ENCODE results near the gene CCDC85C. TPM values are rescaled to one million over a fixed set of nuclear protein-coding genes. Genes with fewer than 3 reads are reported as not detected.

Gene CCDC85C
- total and polyA plus RNA-seq, 3 donors from 2014 or later: 25.6 to 28.3 (median 26.4) TPM

DNA sequence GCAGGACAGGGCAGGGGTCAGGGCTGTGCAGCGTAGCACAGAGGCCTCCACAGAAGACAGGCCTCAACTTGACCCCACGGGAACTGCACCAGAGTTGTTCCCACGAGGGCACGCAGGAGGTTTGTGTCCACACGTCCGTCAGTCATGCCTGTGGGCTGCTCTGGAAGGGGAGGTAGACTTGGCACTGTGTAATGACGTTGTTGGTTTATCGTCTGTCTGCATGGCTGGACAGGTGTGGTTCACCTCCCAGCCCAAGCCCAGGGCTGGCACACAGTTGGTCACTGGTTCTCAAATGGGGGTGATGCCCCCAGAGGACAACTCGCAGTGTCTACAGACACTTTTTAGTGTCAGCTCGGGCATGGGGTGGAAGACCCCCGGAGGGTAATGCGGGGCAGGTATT lies 77.0 kb downstream of the CCDC85C start:
- Histone ChIP-seq H3K27me3 (no peaks in the 10 kb centered on the region), H3K9me3 (no peaks in the 10 kb centered on the region), H3K4me3 (no peak overlapping the region), H3K4me1 (peaks cover 20% of the 10 kb centered on the region), H3K36me3 (ENCODE audit: low read depth, missing control alignments) (no peaks in the 10 kb centered on the region), H3K27ac (no peak overlapping the region)
- TF ChIP-seq CTCF (IDR thresholded peaks at IDR 0.05) (no peak), POLR2A (IDR thresholded peaks at IDR 0.05) (no peak)
- no peak for DNase-seq
- intact Hi-C loops (cut with DNase I; ENCODE audit: low total_unique reads): no loop called here
- 79 to 80% methylated on average over 5 to 12 of the region's 12 CpGs for WGBS, 2 donors

DNA sequence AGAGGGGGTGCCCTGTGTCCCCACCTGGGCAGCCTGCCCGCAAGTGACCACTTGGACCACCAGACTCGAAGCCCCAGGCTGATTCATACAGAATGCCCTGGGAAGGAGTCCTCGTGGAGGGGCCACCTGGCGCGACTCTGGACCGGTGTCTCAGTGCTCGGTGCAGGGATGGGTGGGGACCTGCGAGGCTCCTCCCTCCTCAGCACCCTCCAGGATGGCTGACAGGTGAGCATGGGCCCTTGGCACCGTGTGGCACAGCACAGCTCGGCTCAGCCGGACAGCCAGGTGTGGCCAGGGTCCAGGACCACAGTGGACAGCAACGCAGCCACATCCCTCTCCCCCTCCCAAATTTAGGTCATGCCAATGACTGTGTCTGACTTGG lies 78.3 kb downstream of the CCDC85C start:
- no peak overlapping the region for H3K27ac ChIP-seq
- peaks cover 17% of the 10 kb centered on the region for H3K4me1 ChIP-seq
- TF ChIP-seq CTCF (IDR thresholded peaks at IDR 0.05): no peak
- no peak for TF ChIP-seq POLR2A (IDR thresholded peaks at IDR 0.05)
- H3K9me3 ChIP-seq: no peaks in the 10 kb centered on the region
- WGBS, 2 donors: 89% methylated on average over 12 of the region's 12 CpGs; no CpG with 5 or more reads in 1 of the 2 donors
- H3K36me3 ChIP-seq (ENCODE audit: low read depth, missing control alignments): no peaks in the 10 kb centered on the region
- H3K4me3 ChIP-seq: no peak overlapping the region
- intact Hi-C loops (cut with DNase I; ENCODE audit: low total_unique reads): no loop called here
- H3K27me3 ChIP-seq: no peaks in the 10 kb centered on the region
- DNase-seq: no peak

DNA sequence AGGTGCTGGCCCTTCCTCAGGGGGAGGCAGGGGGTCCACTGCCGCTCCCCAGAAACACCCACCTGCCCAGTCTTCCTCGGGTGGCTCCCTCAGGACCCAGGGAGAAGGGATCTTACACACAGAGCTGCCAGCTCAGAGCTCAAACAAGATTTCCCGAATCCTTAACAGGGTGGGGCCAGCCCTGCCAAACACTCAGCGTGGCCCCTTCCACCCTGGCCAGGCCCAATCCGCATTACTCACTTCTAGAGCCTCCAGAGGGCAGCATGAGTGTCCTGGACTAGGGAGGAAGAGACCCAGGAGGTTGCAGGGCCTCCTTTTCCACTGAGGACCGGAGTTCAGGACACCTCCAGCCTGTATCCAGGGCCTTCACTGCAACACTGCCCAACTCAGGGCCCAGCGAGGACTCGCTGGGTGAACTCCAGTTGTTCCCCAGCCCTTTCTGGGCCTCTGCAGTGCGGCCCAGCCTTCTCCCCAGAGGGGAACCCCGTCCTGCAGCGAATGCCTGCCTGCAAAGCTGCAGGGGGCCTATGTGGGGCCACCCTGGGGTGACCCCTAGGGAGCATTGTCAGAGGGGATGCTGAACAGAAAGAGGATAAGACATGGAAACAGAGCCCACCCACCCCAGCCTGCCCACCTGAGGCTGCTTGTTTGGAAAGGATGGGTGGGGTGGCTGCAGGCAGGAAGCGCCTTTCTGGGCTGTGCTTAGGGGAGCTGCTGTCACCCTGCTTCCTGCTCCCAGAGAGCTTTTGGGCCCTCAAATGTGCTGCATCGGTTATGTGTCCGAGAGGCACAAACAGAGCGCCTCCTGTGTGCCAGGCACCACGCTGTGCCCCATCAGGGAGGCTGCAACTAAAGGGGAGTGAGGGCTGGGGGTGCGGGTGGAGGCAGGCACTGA lies 79.0 kb downstream of the CCDC85C start:
- Histone ChIP-seq H3K4me1 (peaks cover 17% of the 10 kb centered on the region), H3K36me3 (ENCODE audit: low read depth, missing control alignments) (no peaks in the 10 kb centered on the region), H3K27ac (no peak overlapping the region), H3K4me3 (no peak overlapping the region), H3K9me3 (no peaks in the 10 kb centered on the region), H3K27me3 (no peaks in the 10 kb centered on the region)
- intact Hi-C loops (cut with DNase I; ENCODE audit: low total_unique reads): no loop called here
- TF ChIP-seq CTCF (IDR thresholded peaks at IDR 0.05) (no peak), POLR2A (IDR thresholded peaks at IDR 0.05) (no peak)
- WGBS, 2 donors: 71 to 78% methylated on average over 4 to 17 of the region's 17 CpGs
- no peak for DNase-seq

DNA sequence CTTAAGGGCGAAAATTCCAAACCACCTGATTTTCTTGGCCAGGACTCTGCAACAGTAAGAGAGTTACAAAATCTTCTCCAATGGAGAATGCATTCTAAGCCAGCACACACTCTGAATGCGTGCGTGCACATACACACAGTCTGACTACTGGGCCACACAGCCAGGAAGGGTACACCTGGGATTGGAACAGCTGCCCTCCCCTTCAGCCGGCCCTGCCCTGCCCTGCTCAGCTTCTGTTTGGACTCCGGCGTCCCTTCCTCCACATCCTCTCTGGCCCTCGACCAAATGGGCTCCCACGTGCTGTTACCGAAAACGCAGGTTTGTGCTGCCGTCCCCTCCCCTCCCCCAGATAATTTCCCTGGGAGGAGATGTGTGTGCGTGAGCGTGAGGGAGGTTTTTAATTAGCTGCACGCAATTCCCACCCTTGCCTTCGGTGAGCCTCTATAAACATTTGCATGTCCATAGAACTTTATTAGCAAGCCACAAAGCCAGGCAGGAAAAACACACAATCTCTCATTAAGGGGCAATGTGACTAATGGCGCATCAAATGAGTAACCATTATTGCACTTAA lies 79.8 kb downstream of the CCDC85C start:
- H3K36me3 ChIP-seq (ENCODE audit: low read depth, missing control alignments): no peaks in the 10 kb centered on the region
- no peak overlapping the region for H3K4me3 ChIP-seq
- DNase-seq: no peak
- peaks cover 17% of the 10 kb centered on the region for H3K4me1 ChIP-seq
- intact Hi-C loops (cut with DNase I; ENCODE audit: low total_unique reads): no loop called here
- WGBS, 2 donors: 66 to 69% methylated on average over 14 to 16 of the region's 16 CpGs
- no peaks in the 10 kb centered on the region for H3K9me3 ChIP-seq
- no peak overlapping the region for H3K27ac ChIP-seq
- no peak for TF ChIP-seq CTCF (IDR thresholded peaks at IDR 0.05)
- TF ChIP-seq POLR2A (IDR thresholded peaks at IDR 0.05): no peak
- H3K27me3 ChIP-seq: no peaks in the 10 kb centered on the region

Measured in testis (tissue), 3 donors.